ENCODE data around the gene GON7.

DNA sequence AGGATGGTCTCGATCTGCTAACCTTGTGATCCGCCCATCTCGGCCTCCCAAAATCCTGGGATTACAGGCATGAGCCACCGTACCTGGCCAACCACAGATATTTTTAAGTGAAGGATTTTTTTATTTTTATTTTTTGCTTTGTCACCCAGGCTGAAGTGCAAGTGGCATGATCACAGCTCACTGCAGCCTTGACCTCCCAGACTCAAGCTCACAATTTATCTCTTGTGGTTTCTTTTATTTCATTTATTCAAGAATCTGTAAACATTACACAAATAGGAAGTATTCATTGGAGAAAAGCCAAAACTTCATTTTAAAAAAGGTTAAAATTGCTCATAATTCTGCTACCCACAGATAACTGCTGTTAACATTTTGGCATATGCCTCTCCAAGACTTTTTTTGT is 35.5 kb downstream of the GON7 start:
- no peak for TF ChIP-seq CTCF (IDR thresholded peaks at IDR 0.05; ENCODE audit: borderline replicate concordance, extremely low read depth, low read length, poor library complexity, severe bottlenecking)
- TF ChIP-seq EZH2 (IDR thresholded peaks at IDR 0.05; ENCODE audit: borderline replicate concordance, low read depth, low read length, severe bottlenecking) = no peak

All from DND-41 (cell line).